PFSK-1 (cell line): ENCODE data around the gene COL2A1.
A peak's percentile ranks its signal among the peaks of the same experiment; 100 is the strongest.

ENCODE experiments used
- FOXP2 ChIP-seq: optimal IDR thresholded peaks from 2 replicates; pipeline ENCODE3; 2011; ENCODE audit warnings: borderline replicate concordance, control low read depth, inconsistent platforms; ENCODE audit not compliant: insufficient read depth; ENCODE audit errors: extremely low read length, extremely low read depth
- POLR2AphosphoS5 ChIP-seq: IDR thresholded peaks from 2 replicates; pipeline ENCODE4 v1.6.1; 2012; ENCODE audit warnings: low read depth, mild to moderate bottlenecking, control low read depth, low read length, moderate library complexity
- REST ChIP-seq, 2 experiments: IDR thresholded peaks; 2 replicates each; pipeline versions ENCODE4 v1.6.1 to v1.8.0; 2011 to 2012; ENCODE audit warnings: low read depth in 2 of 2, low read length in 2 of 2, control low read depth in 1 of 2, inconsistent platforms in 1 of 2, mild to moderate bottlenecking in 1 of 2, moderate library complexity in 1 of 2; ENCODE audit not compliant: insufficient read depth in 1 of 2
- SIN3A ChIP-seq: IDR thresholded peaks from 2 replicates; pipeline ENCODE4 v1.6.1; 2012; ENCODE audit warnings: mild to moderate bottlenecking, low read length, moderate library complexity, borderline replicate concordance; ENCODE audit not compliant: insufficient read depth
- TAF1 ChIP-seq: IDR thresholded peaks from 2 replicates; pipeline ENCODE4 v1.6.1; 2012; ENCODE audit warnings: low read length, control low read depth, borderline replicate concordance; ENCODE audit not compliant: insufficient read depth

Gene COL2A1

GRCh38 chr12:47967461-47968321 is 36.6 kb downstream of the COL2A1 start:
- TF ChIP-seq TAF1 (no peak), POLR2AphosphoS5 (no peak), SIN3A (no peak), FOXP2 (no peak), REST (IDR thresholded peaks at IDR 0.05; ENCODE audit: insufficient read depth in 1 of 2, low read depth in 2 of 2, low read length in 2 of 2) (no peak)

GRCh38 chr12:47965581-47965980 is 38.7 kb downstream of the COL2A1 start:
- TF ChIP-seq POLR2AphosphoS5 (no peak), REST (IDR thresholded peaks at IDR 0.05; ENCODE audit: insufficient read depth in 1 of 2, low read depth in 2 of 2, low read length in 2 of 2) (no peak), TAF1 (no peak)

GRCh38 chr12:47964106-47964728 is 40.1 kb downstream of the COL2A1 start:
- TF ChIP-seq REST (IDR thresholded peaks at IDR 0.05; ENCODE audit: insufficient read depth in 1 of 2, low read depth in 2 of 2, low read length in 2 of 2) (no peak), TAF1 (no peak), SIN3A (no peak)

- TF ChIP-seq TAF1 (no peak), SIN3A (no peak; the same call in 1 of the 2 replicates), FOXP2 (peak; percentile 17), POLR2AphosphoS5 (peak; percentile 62; the same call in 1 of the 2 replicates)
These were observed 40.8 kb downstream of the COL2A1 start, which contains the start of gene TMEM106C for GRCh38 chr12:47963340-47964040. Gene TMEM106C, plus strand, starts transcription at chr12:47963596. Its CDS starts 641 bp downstream, at chr12:47964237.

GRCh38 chr12:47962198-47962597 is 42.1 kb downstream of the COL2A1 start:
- TF ChIP-seq TAF1 (no peak), POLR2AphosphoS5 (no peak), SIN3A (no peak), FOXP2 (no peak), REST (IDR thresholded peaks at IDR 0.05; ENCODE audit: insufficient read depth in 1 of 2, low read depth in 2 of 2, low read length in 2 of 2) (no peak)
